ENCODE data around the gene GSN. TPM values are rescaled to one million over a fixed set of nuclear protein-coding genes. Genes with fewer than 3 reads are reported as not detected.

Gene GSN
- total RNA-seq (2022; extraction: Qiagen RNA extraction; ENCODE audit: low read depth): 65.6 to 76.2 TPM (median 74.7 TPM) in 5 replicates

GRCh38 chr9:121267689-121268597 is at the start of gene GSN:
GSN (plus strand) TSS chr9:121268162; CDS start chr9:121301972, 33,810 bp downstream.

GRCh38 chr9:121369595-121370265 is 101.8 kb downstream of the GSN start, which contains the start of gene STOM:
STOM (minus strand) TSS chr9:121370250; CDS start chr9:121370187, 63 bp downstream.

Other genes starting within 250 kb of the GSN start
- gene C5, start 217.9 kb upstream of the GSN start, total RNA-seq (2022; extraction: Qiagen RNA extraction; ENCODE audit: low read depth): 11.2 to 14.5 TPM (median 12.2 TPM) in 5 replicates
- gene CNTRL, start 193.2 kb upstream of the GSN start, total RNA-seq (2022; extraction: Qiagen RNA extraction; ENCODE audit: low read depth): 5.0 to 7.3 TPM (median 6.0 TPM) in 5 replicates
- gene RAB14, start 66.3 kb upstream of the GSN start, total RNA-seq (2022; extraction: Qiagen RNA extraction; ENCODE audit: low read depth): 44.0 to 53.8 TPM (median 51.0 TPM) in 5 replicates
- gene STOM, start 102.1 kb downstream of the GSN start, total RNA-seq (2022; extraction: Qiagen RNA extraction; ENCODE audit: low read depth): 214 to 278 TPM (median 219 TPM) in 5 replicates
- gene GGTA1, start 231.7 kb downstream of the GSN start, total RNA-seq (2022; extraction: Qiagen RNA extraction; ENCODE audit: low read depth): not detected in 5 replicates